Vagina (tissue), 2 donors: ENCODE data around the gene RABGAP1L.

Experiments
- CTCF ChIP-seq, 3 experiments: fragments of 450-650 bp in 2 of 3; fragments of 200-600 bp in 1 of 3; sonication (generic) in 1 of 3; IDR thresholded peaks; one replicate each; pipeline ENCODE4 v1.5.1; 2017 to 2019; ENCODE audit warnings: antibody characterized with exemption in 3 of 3, mild to moderate bottlenecking in 2 of 3, moderate library complexity in 2 of 3
- POLR2A ChIP-seq, 2 donors: fragments of 450-650 bp; IDR thresholded peaks; one replicate each; pipeline ENCODE4 v1.6.1; 2017; ENCODE audit warnings: antibody characterized with exemption in 2 of 2, mild to moderate bottlenecking in 2 of 2, moderate library complexity in 2 of 2
- POLR2AphosphoS5 ChIP-seq, 2 donors: sonication (generic); formaldehyde crosslinking; IDR thresholded peaks; one replicate each; pipeline ENCODE4 v1.9.0; 2017; ENCODE audit warnings: antibody characterized with exemption in 2 of 2, mild to moderate bottlenecking in 2 of 2, low read depth in 1 of 2; ENCODE audit not compliant: insufficient read depth in 1 of 2

GRCh38 chr1:174988986-174989385 lies 829.7 kb downstream of the RABGAP1L start:
- TF ChIP-seq CTCF (IDR thresholded peaks at IDR 0.05): no peak
- TF ChIP-seq POLR2AphosphoS5 (IDR thresholded peaks at IDR 0.05; ENCODE audit: insufficient read depth in 1 of 2, low read depth in 1 of 2): no peak
- no peak for TF ChIP-seq POLR2A (IDR thresholded peaks at IDR 0.05)
